GM18526 (cell line): Measurements from ENCODE around the gene GSC2.
A peak's percentile ranks its signal among the peaks of the same experiment; 100 is the strongest.

Experiments used
- POLR2A ChIP-seq: IDR thresholded peaks from 3 replicates; pipeline ENCODE4 v1.6.1; 2011; ENCODE audit not compliant: insufficient read length; ENCODE audit errors: extremely low read depth

GSC2 gene

GRCh38 chr22:19180740-19181410 is 30.8 kb upstream of the GSC2 start:
- TF ChIP-seq POLR2A = no peak

DNA sequence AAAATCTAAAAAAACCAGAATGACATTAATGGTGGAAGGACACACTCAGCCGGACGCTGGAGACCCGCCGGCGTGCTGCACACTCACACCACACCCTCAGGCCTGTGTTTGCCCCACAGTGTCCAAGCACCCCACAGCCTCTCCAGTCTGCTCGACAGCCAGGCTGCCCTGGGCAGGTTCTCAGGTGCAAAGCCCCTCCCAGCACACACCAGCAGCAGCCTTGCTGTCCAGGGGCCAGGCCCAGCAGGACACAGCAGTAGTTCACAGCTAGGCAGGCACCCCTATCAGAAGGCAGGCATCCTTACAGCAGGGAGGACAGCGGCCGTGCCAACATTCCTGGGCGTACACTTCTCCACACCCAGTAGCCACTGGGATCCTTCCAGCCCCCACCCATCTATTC is 30.1 kb upstream of the GSC2 start:
- no peak for TF ChIP-seq POLR2A

DNA sequence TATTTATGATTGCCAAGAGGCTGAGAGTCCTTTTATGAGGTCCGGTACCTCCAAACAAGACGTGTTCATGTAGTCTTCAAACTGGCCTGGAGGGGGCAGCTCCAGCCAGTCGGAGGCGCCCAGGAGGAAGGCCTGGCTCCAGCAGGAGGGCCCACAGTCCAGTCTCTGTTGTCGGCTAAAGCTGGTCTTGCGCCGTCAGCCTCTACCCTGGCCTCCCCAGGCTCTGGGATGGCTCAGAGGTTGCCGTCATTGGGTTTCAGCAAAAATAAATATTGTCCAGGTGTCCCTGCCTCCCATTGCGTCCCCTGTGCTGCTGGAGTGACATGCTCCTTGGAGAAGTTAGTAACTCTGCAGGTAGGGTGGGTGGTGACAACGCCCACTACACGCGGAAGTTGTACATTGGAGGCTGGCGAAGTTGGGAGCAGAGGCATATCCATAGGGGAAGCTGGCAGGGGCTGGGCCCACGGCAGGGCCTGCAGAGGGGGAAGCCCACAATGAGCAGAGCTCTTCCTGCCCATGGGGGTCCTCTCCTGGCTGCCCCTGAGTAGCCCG is 29.5 kb upstream of the GSC2 start:
- TF ChIP-seq POLR2A = no peak

- peak; percentile 32 for TF ChIP-seq POLR2A
These were observed 28.8 kb upstream of the GSC2 start, which contains the start of gene SLC25A1 for GRCh38 chr22:19178657-19179496. TSS of gene SLC25A1 (minus strand) at chr22:19178736. CDS start at chr22:19178673, 63 bp downstream.

- peak; percentile 39 for TF ChIP-seq POLR2A
These were observed 28.1 kb upstream of the GSC2 start for GRCh38 chr22:19178065-19178656.

GRCh38 chr22:19177164-19178064 is 27.3 kb upstream of the GSC2 start:
- TF ChIP-seq POLR2A = no peak

DNA sequence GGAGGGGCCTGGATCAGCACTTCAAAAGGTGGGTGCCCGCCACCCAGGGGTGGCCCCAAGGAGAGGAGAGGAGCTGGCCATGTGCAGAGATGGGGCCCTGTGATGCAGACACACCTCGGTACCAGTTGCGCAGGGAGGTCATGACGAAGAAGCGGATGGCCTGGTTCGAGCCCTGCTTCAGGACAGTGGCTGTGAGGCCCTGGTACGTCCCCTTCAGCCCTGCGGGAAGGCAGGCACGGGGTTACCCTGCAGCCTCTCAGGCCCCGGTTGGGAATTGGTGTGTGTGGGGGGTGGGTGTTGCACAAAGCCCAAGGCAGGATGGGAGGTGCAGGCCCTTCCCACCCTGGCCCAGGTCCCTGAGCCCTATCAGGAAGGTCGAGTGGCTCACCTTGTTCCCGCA is 26.6 kb upstream of the GSC2 start:
- no peak for TF ChIP-seq POLR2A

- TF ChIP-seq POLR2A = no peak
These were observed 26.1 kb upstream of the GSC2 start for GRCh38 chr22:19176175-19176643.

DNA sequence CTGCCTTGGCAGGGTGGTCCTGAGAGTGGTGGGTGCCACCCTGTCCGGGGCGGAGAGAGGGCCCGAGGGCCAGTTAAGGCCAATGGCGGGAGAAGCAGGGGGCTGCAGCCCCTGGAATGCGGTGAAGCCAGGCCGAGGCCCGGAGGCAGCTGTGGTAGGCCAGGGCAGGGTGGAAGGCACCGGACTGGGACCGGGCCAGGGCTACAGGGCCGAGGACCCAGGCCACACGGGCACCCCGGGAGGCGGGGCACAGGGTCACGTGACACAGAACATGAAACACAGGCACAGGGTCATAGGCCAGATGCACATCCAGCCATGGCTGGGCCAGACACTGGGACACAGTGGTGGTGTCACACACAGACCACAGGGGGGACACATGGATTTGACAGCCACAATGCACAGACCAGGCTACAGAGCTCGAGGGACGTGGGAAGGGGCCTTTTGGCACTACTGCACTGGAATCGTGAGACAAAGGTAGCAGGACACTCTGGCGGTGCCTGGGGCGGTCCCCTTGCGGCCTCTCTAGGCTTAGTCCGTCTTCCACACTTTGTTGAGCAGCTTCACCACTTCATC is 25.6 kb upstream of the GSC2 start:
- TF ChIP-seq POLR2A = no peak

- no peak for TF ChIP-seq POLR2A
These were observed 25.0 kb upstream of the GSC2 start for GRCh38 chr22:19175026-19175601.

DNA sequence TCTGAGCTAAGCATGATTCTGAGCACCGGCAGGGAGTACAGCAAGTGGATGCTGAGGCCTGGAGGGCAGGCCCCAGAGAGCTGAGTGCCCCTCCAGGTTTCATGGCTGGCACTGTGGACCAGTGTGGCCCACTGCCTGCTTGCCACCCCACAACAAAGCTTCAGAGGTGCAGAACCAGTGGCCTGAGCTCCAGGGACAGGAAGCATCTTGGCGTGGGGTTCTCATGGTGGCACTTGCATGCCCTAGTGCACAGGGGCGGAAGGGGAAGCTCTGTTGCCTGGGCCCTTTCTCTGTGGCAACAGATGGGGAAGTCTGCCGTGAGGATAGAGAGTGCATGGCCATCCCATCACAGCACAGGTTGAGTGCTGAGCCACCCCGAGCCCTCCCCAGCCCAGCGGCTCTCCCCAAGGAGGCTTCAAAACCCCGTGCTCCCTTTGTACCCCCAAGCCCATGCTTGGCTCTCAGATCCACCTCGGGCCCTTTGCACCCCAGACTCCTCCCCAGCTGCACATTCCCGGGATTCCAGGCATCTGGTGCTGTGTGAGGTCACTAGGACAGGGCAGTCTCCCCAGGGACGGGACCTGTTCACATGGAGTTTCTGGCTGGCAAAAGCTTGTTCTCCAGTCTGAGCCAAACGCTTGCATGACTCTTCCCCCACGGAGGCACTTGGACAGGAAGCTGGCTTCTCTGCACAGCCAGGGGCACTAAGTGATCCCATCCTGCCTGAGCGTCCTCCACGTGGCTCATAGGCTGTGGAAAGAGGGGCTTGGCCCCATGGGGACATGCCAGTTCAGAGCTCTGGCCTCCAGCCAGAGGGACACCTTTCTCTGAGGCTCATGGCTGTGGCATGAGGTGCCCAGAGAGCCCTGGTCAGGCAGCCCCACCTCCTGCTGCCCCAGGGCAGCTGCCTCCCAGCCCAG is 24.3 kb upstream of the GSC2 start:
- TF ChIP-seq POLR2A = peak; percentile 30

DNA sequence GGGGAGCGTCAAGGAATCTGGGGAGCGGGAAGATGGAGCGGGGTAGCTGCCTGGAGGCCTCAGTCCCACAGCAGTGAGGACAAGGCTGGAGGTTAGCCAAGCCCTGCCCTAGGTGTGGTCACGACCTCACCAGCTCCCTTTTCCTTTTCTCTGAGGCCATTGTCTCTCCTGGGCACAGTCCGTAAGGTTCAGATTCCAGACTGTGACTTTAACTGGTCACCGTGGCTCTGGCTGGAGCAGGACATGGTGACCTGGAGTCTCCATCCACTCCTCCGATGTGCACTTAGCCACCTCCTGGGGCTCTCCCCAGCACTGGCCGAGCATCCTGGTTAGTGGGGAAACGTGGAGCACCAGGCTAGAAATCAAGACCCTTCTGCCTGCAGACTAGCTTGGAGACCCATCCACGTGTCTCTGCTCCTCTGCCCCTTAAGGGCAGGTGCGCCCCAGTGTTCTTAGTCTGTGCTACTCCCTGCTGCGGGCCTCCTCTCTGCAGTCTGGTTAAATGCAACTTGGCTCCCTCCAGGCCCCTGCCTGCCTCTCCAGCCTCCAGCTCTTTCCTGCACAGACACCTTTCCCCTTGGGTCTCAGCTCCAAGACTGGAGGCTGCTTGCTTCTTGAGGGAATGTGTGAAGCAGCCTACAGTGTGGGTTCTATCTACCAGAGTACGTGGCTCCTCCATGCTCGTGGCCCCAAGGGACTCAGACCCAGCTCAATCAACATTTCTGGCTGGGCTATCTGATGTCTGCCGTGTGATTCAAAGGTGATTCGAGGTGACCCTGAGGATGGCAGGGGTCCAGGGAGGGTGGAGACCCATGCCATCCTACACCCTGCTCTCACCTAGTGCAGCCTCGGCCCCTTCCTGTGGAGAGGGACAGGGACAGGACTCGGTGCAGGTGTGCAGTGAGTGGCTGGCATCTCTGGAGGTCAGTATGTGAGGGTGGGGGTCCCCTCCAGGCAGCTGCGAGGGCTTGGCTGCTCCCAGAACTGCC is 23.2 kb upstream of the GSC2 start:
- no peak for TF ChIP-seq POLR2A
